Gastrocnemius medialis (tissue), 4 donors: Measurements from ENCODE around the gene FNDC10.

Experiments used
- CTCF ChIP-seq, 5 experiments: fragments of 450-650 bp in 3 of 5; fragments of 200-600 bp in 2 of 5; sonication (generic) in 2 of 5; IDR thresholded peaks in 4 of 5; conservative IDR thresholded peaks in 1 of 5; 1 replicate in 4 of 5; 2 replicates in 1 of 5; pipeline ENCODE4 v1.5.1; 2016 to 2019; ENCODE audit warnings: antibody characterized with exemption in 5 of 5, mild to moderate bottlenecking in 3 of 5, moderate library complexity in 3 of 5
- POLR2A ChIP-seq, 2 donors: fragments of 450-650 bp; IDR thresholded peaks; one replicate each; pipeline ENCODE4 v1.6.1; 2017; ENCODE audit warnings: antibody characterized with exemption in 2 of 2, mild to moderate bottlenecking in 2 of 2, moderate library complexity in 2 of 2

GRCh38 chr1:1605724-1606123 lies 5.8 kb upstream of the FNDC10 start:
- no peak for TF ChIP-seq POLR2A (IDR thresholded peaks at IDR 0.05)
- TF ChIP-seq CTCF (IDR thresholded peaks at IDR 0.05 in 4 of 5, conservative IDR thresholded peaks at IDR 0.05 in 1 of 5): no peak
